HG02852 (cell line): Measurements from ENCODE around the gene MARCHF9.

Experiments used
- ATAC-seq: cut with Tn5 transposase; IDR thresholded peaks from one replicate; pipeline ENCODE4 v1.9.1; 2021; ENCODE audit warnings: mild to moderate bottlenecking, moderate library complexity; ENCODE audit not compliant: unreplicated experiment

Gene MARCHF9

GRCh38 chr12:57753756-57754337, 1.1 kb upstream of the MARCHF9 start:
- no peak for ATAC-seq

GRCh38 chr12:57755194-57755453, 221 bp downstream of the MARCHF9 start:
- ATAC-seq: no peak

- ATAC-seq: no peak
Observed at GRCh38 chr12:57755454-57756372, 810 bp downstream of the MARCHF9 start.

GRCh38 chr12:57756406-57757341, 1.8 kb downstream of the MARCHF9 start:
- peak; percentile 18 for ATAC-seq

DNA sequence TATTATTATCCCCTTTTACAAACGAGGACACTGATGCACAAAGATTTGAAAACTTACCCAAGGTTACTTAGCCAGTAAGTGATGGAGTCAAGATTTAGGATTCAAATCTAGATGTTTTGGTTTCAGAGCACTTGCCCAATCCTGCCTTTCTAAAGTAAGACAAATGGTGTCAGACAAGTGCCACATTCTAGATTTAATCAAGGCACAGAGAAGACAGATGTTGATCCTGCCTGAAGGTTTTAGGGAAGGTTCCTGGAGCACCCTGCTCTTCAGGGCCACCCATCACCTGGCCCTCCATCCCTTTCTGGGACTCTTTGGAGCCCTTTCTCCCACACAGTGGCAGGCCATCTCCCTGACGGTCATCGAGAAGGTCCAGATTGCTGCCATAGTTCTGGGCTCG, 2.9 kb downstream of the MARCHF9 start:
- no peak for ATAC-seq

DNA sequence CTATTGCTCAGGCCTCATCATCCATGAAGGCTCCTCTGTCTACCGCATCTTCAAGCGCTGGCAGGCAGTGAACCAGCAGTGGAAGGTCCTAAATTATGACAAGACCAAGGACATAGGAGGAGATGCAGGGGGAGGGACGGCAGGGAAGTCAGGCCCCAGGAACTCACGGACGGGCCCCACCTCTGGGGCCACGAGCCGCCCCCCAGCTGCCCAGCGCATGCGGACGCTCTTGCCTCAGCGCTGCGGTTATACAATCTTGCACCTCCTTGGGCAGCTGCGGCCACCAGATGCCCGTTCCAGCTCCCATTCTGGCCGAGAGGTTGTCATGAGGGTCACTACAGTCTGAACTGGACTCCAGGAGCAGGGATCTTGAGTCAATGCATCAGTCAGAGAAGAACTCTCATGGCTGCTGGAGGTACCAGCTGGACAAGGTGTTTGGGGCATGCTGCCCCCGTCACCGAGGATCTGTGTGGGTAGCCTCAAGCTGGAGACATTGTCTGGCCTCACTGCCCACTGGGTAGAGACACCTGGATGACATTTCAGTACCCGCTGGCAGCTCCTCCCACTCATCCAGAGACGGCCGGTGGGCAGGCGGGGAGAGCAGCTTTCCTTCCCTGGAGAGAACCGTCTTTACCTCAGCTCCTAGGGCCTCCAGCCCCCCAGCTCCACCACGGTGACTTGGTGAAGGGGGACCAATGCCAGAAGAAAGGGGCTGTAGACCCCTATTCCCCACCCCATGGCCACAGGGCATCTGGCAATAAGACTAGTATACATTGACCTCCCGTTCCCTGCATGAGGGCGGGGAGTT, 3.9 kb downstream of the MARCHF9 start:
- no peak for ATAC-seq

DNA sequence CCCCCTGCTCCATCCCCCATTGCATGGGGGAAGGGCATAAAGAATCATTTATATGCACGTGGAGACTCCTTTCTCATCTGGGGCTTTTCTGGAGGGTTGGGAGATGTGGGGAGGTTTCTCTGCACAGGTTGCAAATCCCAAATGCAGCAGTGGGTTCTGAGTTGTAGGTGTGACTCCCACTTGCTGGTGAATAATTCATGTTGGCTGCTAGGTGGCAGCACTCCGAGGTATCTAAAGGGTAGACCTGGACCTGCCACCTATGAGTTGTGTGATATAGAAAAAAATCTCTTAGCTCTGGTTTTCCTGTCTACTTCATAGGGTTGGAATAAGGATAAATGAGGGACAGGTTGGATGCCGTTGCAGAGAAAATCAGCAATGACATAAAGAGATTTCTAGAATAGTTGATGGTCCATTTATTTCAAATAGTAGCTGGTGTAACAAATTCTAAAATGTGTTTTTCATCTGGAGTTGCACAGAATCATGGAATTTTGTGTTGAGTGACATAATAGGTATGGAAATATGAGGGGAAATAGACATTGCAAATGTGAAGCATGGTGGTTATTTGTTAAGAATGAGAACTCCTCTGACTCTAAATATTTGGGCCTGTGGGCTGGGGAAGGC, 4.6 kb downstream of the MARCHF9 start:
- no peak for ATAC-seq

- ATAC-seq: no peak
Observed at GRCh38 chr12:57760347-57760982, 5.6 kb downstream of the MARCHF9 start.

GRCh38 chr12:57761391-57761998, 6.6 kb downstream of the MARCHF9 start:
- ATAC-seq: no peak

- ATAC-seq: no peak
Observed at GRCh38 chr12:57762463-57762862, 7.6 kb downstream of the MARCHF9 start.

- no peak for ATAC-seq
Observed at GRCh38 chr12:57763881-57764661, 9.2 kb downstream of the MARCHF9 start.

DNA sequence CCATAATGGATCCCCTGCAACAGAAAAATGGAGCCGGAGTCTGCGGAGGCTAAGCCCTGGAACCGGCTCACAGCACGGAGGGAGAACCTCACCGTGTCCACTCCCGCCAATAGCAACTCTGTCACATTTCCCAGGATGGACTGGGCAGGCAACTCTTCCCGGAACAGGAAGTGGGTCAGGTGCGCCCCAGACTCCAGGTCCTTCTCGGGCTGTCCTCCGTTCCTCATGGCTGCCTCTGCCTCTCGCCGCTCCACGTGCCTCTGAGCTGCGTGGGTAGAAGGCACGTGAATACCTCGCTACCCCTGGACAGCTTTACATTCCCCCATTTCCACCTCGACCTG, 9.7 kb downstream of the MARCHF9 start:
- no peak for ATAC-seq

DNA sequence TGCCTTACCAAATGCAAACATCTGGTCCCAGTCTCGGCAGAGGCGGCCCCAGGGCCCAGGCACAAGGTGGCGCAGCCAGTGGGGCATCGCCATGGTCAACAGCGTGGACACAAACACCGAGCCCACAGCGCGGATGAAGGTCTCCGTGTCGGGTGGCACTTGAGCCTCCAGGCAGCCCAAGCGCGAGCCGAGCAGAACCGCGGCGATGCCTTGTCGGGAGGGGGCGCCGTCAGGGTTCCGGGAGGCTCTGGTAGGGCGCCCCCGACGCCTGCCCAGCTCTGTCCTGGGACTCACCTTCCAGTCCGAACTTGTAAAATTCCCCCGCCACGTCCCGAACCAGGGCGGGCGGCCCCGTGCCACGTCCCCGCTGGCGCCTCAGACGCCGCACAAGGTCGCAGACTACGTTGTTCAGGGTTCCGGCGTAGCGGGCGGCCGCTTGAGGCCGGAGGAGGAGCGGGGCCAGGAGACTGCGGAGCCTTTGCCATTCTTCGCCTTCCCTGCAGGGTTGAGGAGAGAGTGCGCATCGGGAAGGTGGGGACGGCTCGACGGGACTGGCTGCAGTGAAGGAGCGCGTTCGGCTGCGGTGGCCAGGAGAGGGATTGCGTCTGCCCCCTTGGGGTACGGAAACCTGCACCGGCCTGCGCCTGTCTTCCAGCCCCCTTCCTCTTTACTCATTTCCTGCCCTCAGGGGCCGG, 10.2 kb downstream of the MARCHF9 start:
- ATAC-seq: peak; percentile 54

GRCh38 chr12:57765698-57766463, 11.0 kb downstream of the MARCHF9 start:
- ATAC-seq: peak; percentile 10

DNA sequence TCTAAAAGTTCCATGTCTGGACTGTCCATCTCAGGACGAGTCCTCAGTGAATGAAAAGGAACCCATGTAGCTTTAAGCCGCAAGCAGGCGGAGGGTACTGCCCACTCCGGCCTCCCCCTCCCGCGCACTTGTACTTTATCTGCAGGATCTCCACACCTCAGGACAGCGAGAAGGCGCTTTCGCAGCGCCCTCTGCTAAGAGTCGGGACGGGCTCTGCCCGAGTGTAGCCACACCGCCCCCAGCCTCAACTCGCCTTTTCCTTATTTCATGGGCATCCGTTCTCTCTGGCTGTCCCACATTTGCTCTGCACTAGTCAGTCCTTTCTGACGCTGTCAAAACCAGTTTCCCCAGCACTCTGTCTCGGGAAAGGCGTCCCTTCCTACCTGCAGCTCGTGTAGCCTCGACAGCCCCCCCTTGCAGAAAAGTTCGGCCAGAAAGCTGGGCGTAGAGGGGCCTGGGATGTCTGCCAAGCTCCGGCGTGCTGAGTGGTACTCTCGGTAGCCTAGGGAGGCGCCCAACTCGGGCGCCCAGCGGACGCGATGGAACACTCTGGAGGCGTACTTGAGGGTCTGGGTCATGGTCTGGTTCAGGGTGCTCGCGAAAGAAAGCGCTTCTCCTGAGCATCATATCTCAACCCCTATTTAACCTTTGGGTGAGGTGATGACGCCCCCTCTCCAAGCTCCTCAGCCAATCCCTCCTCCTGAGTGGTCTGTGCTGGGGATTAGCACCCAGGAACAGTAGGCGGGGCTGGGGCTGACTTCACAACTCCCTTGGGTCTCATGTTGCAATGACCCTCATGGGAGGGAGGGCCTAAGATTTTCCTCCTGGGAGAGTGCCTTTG, 11.8 kb downstream of the MARCHF9 start, which contains the start of gene CYP27B1:
CYP27B1 (minus strand) TSS at position 615 of the 841 bp plus-strand sequence; CDS start at position 578, 37 bp downstream.
- ATAC-seq: no peak

- no peak for ATAC-seq
Observed at GRCh38 chr12:57767305-57767698, 12.4 kb downstream of the MARCHF9 start.
